Neuronal stem cell (in vitro differentiated cells): ENCODE results near the gene CMIP.

Experiments used
- DNase-seq: peaks from one replicate; pipeline ENCODE4 v3.0.0-alpha.2; 2013; ENCODE audit warnings: low spot score
- H2AFZ ChIP-seq: one replicate; pipeline ENCODE4 v1.6.1; 2013; ENCODE audit warnings: mild to moderate bottlenecking, low read length, inconsistent platforms
- H2AK5ac ChIP-seq: 2 replicates; pipeline ENCODE4 v1.6.1; 2013; ENCODE audit warnings: low read depth, mild to moderate bottlenecking, inconsistent platforms, low read length, moderate library complexity, mixed read lengths
- H2BK120ac ChIP-seq: 2 replicates; pipeline ENCODE4 v1.6.1; 2013; ENCODE audit warnings: low read depth, mild to moderate bottlenecking, inconsistent platforms, low read length, moderate library complexity, mixed read lengths
- H2BK12ac ChIP-seq: one replicate; pipeline ENCODE4 v1.6.1; 2013; ENCODE audit warnings: low read length, inconsistent platforms
- H2BK15ac ChIP-seq: 2 replicates; pipeline ENCODE4 v1.6.1; 2013; ENCODE audit warnings: mild to moderate bottlenecking, low read length, inconsistent platforms, mixed read lengths
- H2BK5ac ChIP-seq: one replicate; pipeline ENCODE4 v1.6.1; 2013; ENCODE audit warnings: inconsistent platforms, mild to moderate bottlenecking, low read length, moderate library complexity
- H3K14ac ChIP-seq: one replicate; pipeline ENCODE4 v1.6.1; 2013; ENCODE audit warnings: low read length, inconsistent platforms
- H3K18ac ChIP-seq: 2 replicates; pipeline ENCODE4 v1.6.1; 2013; ENCODE audit warnings: low read length, inconsistent platforms
- H3K23ac ChIP-seq: 2 replicates; pipeline ENCODE4 v1.6.1; 2013; ENCODE audit warnings: low read depth, mild to moderate bottlenecking, mixed read lengths, low read length, inconsistent platforms; ENCODE audit not compliant: poor library complexity
- H3K27ac ChIP-seq: replicated peaks from 3 replicates; pipeline ENCODE4 v1.5.1; 2013; ENCODE audit warnings: low read length, inconsistent platforms
- H3K27me3 ChIP-seq, 3 experiments: 2 replicates each; pipeline ENCODE4 v1.6.1; 2013; ENCODE audit warnings: low read length in 3 of 3, mild to moderate bottlenecking in 2 of 3, inconsistent platforms in 1 of 3, low read depth in 1 of 3, mixed read lengths in 1 of 3, moderate library complexity in 1 of 3; ENCODE audit not compliant: control insufficient read depth in 3 of 3, insufficient read depth in 3 of 3
- H3K36me3 ChIP-seq, 2 donors: replicated peaks in 1 of 2; 2 replicates each; pipeline ENCODE4 v1.6.1; 2013; ENCODE audit warnings: low read length in 2 of 2; ENCODE audit not compliant: control insufficient read depth in 2 of 2, insufficient read depth in 2 of 2
- H3K4ac ChIP-seq: 2 replicates; pipeline ENCODE4 v1.6.1; 2013; ENCODE audit warnings: inconsistent platforms, mild to moderate bottlenecking, low read length, moderate library complexity
- H3K4me1 ChIP-seq, 2 donors: 1 replicate in 1 of 2; 2 replicates in 1 of 2; pipeline ENCODE4 v1.6.1; 2013; ENCODE audit warnings: low read length in 2 of 2, low read depth in 1 of 2; ENCODE audit not compliant: control insufficient read depth in 2 of 2, insufficient read depth in 1 of 2
- H3K4me2 ChIP-seq: one replicate; pipeline ENCODE4 v1.6.1; 2013; ENCODE audit warnings: mild to moderate bottlenecking, low read length, inconsistent platforms; ENCODE audit not compliant: insufficient read depth, poor library complexity, severe bottlenecking
- H3K4me3 ChIP-seq, 2 donors: 2 replicates each; pipeline ENCODE4 v1.5.1; 2013; ENCODE audit warnings: low read length in 2 of 2, mild to moderate bottlenecking in 2 of 2, inconsistent platforms in 1 of 2, moderate library complexity in 1 of 2
- H3K79me1 ChIP-seq: one replicate; pipeline ENCODE4 v1.6.1; 2013; ENCODE audit warnings: low read depth, mild to moderate bottlenecking, inconsistent platforms, low read length, moderate library complexity
- H3K9ac ChIP-seq: one replicate; pipeline ENCODE4 v1.6.1; 2013; ENCODE audit warnings: mild to moderate bottlenecking, low read depth, low read length, inconsistent platforms; ENCODE audit not compliant: poor library complexity
- H3K9me3 ChIP-seq, 2 donors: replicated peaks in 1 of 2; 2 replicates each; pipeline versions ENCODE3 to v1.6.1; 2013; ENCODE audit warnings: low read length in 2 of 2, mild to moderate bottlenecking in 2 of 2, inconsistent platforms in 1 of 2, low read depth in 1 of 2, mixed read lengths in 1 of 2, moderate library complexity in 1 of 2; ENCODE audit not compliant: control insufficient read depth in 2 of 2, insufficient read depth in 1 of 2
- H4K8ac ChIP-seq: one replicate; pipeline ENCODE4 v1.6.1; 2013; ENCODE audit warnings: low read depth, mild to moderate bottlenecking, inconsistent platforms, low read length, moderate library complexity
- H4K91ac ChIP-seq: one replicate; pipeline ENCODE4 v1.6.1; 2013; ENCODE audit warnings: low read length, low read depth, mild to moderate bottlenecking, inconsistent platforms; ENCODE audit not compliant: poor library complexity
- WGBS, 2 donors: extraction: QIAGEN DNeasy Blood & Tissue Kit; methylation state at CpG; one replicate each; pipeline ENCODE4 v1.1.7; 2013; ENCODE audit warnings: missing lambda C conversion rate in 2 of 2, mixed read lengths in 1 of 2; ENCODE audit not compliant: insufficient read length in 2 of 2, insufficient replicate concordance in 1 of 2; ENCODE audit errors: extremely low coverage in 2 of 2; 5-methylcytosine and 5-hydroxymethylcytosine counted together

CMIP gene

GRCh38 chr16:81595629-81596292 is 151.2 kb downstream of the CMIP start:
- H3K4me3 ChIP-seq, result no peak overlapping the region
- no peak overlapping the region for H3K27ac ChIP-seq
- H3K27me3 ChIP-seq, result no peaks in the 10 kb centered on the region
- no peaks in the 10 kb centered on the region for H3K9me3 ChIP-seq
- H2BK12ac ChIP-seq, result no peak overlapping the region
- no peak for DNase-seq
- no peaks in the 10 kb centered on the region for H3K36me3 ChIP-seq
- no peak overlapping the region for H2AFZ ChIP-seq
- no CpG with 5 or more reads among the region's 9 CpGs for WGBS, 2 donors
- H2BK120ac ChIP-seq, result no peak overlapping the region
- H2BK15ac ChIP-seq, result no peak overlapping the region
- no peak overlapping the region for H3K18ac ChIP-seq
- no peak overlapping the region for H3K14ac ChIP-seq
- peaks cover 5% of the 10 kb centered on the region for H3K79me1 ChIP-seq
- H3K9ac ChIP-seq, result no peak overlapping the region
- H2AK5ac ChIP-seq, result no peak overlapping the region
- H3K23ac ChIP-seq, result no peak overlapping the region
- no peak overlapping the region for H3K4ac ChIP-seq
- H3K4me2 ChIP-seq, result no peak overlapping the region
- H4K91ac ChIP-seq, result no peak overlapping the region
- no peak overlapping the region for H4K8ac ChIP-seq
- peaks cover 5 to 6% of the 10 kb centered on the region in 2 donors for H3K4me1 ChIP-seq
- no peak overlapping the region for H2BK5ac ChIP-seq

- Histone ChIP-seq H3K9me3 (no peaks in the 10 kb centered on the region), H3K36me3 (no peaks in the 10 kb centered on the region), H3K27ac (no peak overlapping the region), H3K9ac (no peak overlapping the region), H3K4ac (no peak overlapping the region), H3K27me3 (no peaks in the 10 kb centered on the region), H2AFZ (no peak overlapping the region), H2BK120ac (no peak overlapping the region), H3K14ac (no peak overlapping the region), H2BK15ac (no peak overlapping the region), H3K4me2 (no peak overlapping the region), H3K18ac (no peak overlapping the region), H2BK12ac (no peak overlapping the region), H3K23ac (no peak overlapping the region), H4K91ac (no peak overlapping the region), H2BK5ac (no peak overlapping the region), H3K79me1 (peaks cover 5% of the 10 kb centered on the region), H2AK5ac (no peak overlapping the region), H3K4me3 (no peak overlapping the region), H4K8ac (no peak overlapping the region), H3K4me1 (peaks cover 11 to 12% of the 10 kb centered on the region in 2 donors)
- no peak for DNase-seq
- no CpG with 5 or more reads among the region's 5 CpGs for WGBS, 2 donors
Observed at GRCh38 chr16:81597079-81597658, 152.6 kb downstream of the CMIP start.

- H2BK15ac ChIP-seq, result no peak overlapping the region
- no peak overlapping the region for H3K27ac ChIP-seq
- H2AK5ac ChIP-seq, result no peak overlapping the region
- H3K23ac ChIP-seq, result no peak overlapping the region
- H2BK120ac ChIP-seq, result no peak overlapping the region
- H2AFZ ChIP-seq, result no peak overlapping the region
- no peak overlapping the region for H3K9ac ChIP-seq
- no CpG with 5 or more reads among the region's 12 CpGs for WGBS, 2 donors
- H3K27me3 ChIP-seq, result no peaks in the 10 kb centered on the region
- DNase-seq, result no peak
- no peak overlapping the region for H3K18ac ChIP-seq
- H2BK12ac ChIP-seq, result no peak overlapping the region
- H3K4me1 ChIP-seq, result peaks cover 11 to 12% of the 10 kb centered on the region in 2 donors
- H3K4me3 ChIP-seq, result no peak overlapping the region
- no peak overlapping the region for H4K8ac ChIP-seq
- no peaks in the 10 kb centered on the region for H3K36me3 ChIP-seq
- no peak overlapping the region for H4K91ac ChIP-seq
- no peaks in the 10 kb centered on the region for H3K9me3 ChIP-seq
- H3K4ac ChIP-seq, result no peak overlapping the region
- no peak overlapping the region for H3K14ac ChIP-seq
- no peak overlapping the region for H3K4me2 ChIP-seq
- peaks cover 3% of the 10 kb centered on the region for H3K79me1 ChIP-seq
- H2BK5ac ChIP-seq, result no peak overlapping the region
Observed at GRCh38 chr16:81598083-81598482, 153.5 kb downstream of the CMIP start.

GRCh38 chr16:81599034-81599744 is 154.6 kb downstream of the CMIP start:
- no peak overlapping the region for H3K14ac ChIP-seq
- no peak overlapping the region for H2BK12ac ChIP-seq
- H3K4me1 ChIP-seq, result peaks cover 11 to 12% of the 10 kb centered on the region in 2 donors
- H3K4ac ChIP-seq, result no peak overlapping the region
- H3K18ac ChIP-seq, result no peak overlapping the region
- no peaks in the 10 kb centered on the region for H3K9me3 ChIP-seq
- H2BK5ac ChIP-seq, result no peak overlapping the region
- no peak overlapping the region for H3K4me3 ChIP-seq
- H3K27me3 ChIP-seq, result no peaks in the 10 kb centered on the region
- H3K23ac ChIP-seq, result no peak overlapping the region
- no peak overlapping the region for H3K4me2 ChIP-seq
- H3K79me1 ChIP-seq, result peaks cover 2% of the 10 kb centered on the region
- H2AFZ ChIP-seq, result no peak overlapping the region
- no peak for DNase-seq
- no peak overlapping the region for H2BK120ac ChIP-seq
- H3K36me3 ChIP-seq, result no peaks in the 10 kb centered on the region
- H4K91ac ChIP-seq, result no peak overlapping the region
- H2BK15ac ChIP-seq, result no peak overlapping the region
- no CpG with 5 or more reads among the region's 11 CpGs for WGBS, 2 donors
- no peak overlapping the region for H2AK5ac ChIP-seq
- no peak overlapping the region for H3K9ac ChIP-seq
- no peak overlapping the region for H4K8ac ChIP-seq
- H3K27ac ChIP-seq, result no peak overlapping the region
